ELF-1 (cell line): ENCODE results near the gene LIN9.
A peak's percentile ranks its signal among the peaks of the same experiment; 100 is the strongest.
"Not testable (repeated sequence)": the region's sequence is repeated elsewhere in the genome, so short reads cannot be mapped to it uniquely, and the experiment has no call there.

Experiments
- DNase-seq: peaks from one replicate; pipeline ENCODE4 v3.0.0-alpha.2; 2016; ENCODE audit warnings: low read depth, low spot score

The LIN9 gene, protein sequence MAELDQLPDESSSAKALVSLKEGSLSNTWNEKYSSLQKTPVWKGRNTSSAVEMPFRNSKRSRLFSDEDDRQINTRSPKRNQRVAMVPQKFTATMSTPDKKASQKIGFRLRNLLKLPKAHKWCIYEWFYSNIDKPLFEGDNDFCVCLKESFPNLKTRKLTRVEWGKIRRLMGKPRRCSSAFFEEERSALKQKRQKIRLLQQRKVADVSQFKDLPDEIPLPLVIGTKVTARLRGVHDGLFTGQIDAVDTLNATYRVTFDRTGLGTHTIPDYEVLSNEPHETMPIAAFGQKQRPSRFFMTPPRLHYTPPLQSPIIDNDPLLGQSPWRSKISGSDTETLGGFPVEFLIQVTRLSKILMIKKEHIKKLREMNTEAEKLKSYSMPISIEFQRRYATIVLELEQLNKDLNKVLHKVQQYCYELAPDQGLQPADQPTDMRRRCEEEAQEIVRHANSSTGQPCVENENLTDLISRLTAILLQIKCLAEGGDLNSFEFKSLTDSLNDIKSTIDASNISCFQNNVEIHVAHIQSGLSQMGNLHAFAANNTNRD

DNA sequence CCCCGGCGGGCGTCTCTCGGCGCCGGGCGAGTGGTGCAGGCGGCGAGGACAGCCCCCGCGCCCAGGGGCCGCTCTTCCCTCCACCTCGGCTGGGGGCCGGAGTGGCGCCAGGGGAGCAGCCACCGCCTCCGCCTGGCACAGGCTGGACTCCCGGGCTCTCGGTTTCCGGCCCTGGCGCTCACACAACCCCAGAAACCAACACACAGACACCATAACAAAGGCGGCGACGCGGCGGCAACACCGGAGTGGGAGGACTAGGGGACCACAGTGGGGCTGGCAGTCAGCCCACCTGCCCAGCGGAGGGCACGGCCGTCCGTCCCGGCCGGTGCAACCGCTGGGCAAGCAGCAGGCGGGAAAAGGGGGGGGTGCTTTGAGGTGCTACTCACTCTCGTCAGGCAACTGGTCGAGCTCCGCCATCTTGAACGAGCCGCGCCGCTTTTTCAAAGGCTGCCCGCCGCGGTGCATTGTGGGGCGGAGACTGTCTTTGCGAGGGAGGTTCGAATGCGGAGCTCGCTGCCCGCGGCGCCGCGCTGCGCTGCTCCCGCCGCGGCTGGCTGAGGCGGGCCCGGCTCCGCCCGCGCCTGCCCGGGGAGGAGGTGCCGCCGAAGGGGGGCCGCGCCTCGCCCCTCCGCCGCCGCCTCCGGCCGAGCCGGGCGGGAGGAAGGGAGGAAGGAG is at the start of gene LIN9:
TSS of gene LIN9 (minus strand) at position 442 of the 675 bp plus-strand sequence. CDS start at position 417, 25 bp downstream.
- peak; percentile 93 for DNase-seq

DNA sequence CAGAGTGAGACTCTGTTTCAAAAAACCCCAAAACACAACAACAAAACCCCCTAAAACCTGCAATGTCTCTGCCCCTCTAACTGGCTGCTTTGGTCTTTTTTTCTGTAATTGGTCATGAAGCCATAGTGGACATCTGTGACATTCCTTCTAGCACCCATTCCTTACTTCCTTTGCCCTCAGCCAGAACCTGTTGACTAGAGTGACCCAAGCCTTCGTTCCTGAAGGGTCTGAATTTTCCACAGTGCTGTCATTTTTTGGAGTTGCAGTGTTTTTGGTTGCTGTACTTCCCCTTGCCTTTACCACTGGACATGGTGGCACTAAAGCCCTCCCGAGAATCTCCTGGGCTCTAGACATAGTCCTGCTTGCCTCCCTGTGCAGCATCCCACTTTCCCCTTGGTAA is 48.5 kb upstream of the LIN9 start:
- DNase-seq: no peak

DNA sequence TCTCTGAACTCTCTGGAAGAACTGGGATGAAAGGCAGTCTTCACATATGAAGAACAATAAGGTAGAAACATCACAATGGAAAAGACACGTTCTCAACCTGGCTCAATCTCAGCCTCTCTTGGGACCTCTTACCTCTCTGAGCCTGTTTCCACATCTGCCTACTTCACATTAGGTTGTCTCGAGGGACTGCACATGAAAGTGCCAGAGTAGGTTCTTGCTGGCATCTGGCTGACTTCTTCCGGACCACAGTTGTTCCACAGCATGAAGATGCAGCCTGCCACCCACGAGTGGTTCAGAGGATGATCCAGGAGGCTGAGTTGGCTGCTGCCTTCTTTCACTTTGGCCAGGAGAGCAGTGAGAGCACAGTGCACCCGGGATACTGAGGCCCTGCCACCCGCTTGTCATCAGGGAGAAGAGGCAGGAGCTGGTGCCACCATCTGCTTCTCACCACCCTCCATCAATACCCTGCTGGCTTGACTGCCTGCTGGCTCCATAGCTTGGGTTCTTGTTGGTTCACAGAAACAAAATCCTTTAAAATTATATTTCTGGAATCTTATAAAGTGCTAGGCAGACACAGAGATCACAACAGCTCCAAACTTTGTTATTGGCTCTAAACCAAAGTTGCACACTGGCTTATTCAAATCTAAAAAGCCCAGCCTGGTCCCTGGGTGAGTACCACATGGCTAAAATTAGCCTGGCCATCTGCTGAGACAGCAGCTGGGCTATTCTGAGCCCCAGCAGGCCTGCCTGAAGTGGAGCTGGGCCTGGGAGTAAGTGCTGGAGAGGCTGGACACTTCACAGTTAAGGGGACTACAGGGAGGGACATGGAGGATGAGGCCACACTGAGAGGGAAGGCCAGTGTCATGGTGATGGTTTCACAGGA is 46.9 kb upstream of the LIN9 start:
- DNase-seq: no peak

DNA sequence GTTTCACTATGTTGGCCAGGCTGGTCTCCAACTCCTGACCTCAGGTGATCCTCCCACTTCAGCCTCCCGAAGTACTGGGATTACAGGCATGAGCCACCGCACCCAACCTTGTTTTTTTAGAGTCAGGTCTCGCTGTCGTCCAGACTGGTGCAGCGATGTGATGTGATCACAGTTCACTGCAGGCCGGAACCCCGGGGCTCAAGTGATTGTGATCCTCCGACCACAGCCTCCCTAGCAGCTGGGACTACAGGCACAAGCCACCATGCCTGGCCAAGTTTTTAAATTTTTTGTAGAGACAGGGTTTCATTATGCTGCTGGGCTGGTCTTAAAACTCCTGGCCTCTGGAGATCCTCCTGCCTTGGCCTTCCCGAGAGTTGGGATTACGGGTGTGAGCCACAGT is 46.1 kb upstream of the LIN9 start:
- no peak for DNase-seq

DNA sequence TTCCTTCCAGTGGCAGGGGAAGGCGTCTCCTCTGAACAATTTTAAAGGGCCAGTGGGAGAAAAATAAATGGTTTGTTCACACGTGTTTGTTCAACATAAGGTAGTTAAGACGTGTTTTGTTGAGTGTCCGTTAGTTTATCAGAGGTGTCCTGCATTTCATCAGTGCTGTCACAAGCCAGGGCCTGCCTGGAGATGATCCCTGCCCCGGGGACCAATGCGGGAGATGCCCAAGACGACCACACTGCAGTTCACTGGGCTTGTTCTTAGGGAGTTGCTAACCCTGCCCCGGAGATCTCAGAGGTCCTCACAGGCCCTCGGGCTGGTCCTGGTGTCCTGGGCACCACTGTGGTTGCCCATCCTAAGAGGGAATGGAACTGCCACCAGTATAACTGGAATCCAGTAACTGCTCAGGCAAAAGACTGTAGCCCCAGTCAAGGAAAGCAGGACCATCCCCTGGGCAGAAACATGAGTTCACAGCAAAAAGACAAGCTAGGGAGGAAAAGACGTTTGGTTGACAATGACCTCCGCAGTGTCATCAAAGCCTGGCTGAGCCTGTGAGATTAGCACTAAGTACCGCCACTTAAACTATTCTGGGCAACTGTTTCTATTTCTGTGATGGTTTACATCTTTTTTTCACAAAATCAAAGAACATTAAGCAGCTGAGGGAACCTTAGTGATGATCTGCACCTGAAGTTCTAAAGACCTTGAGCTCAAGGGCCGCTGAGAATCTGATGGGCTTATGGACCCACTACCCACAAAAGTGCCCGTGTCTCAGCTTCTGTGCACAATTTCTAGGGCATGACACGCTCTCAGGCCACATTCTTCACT is 44.9 kb upstream of the LIN9 start:
- DNase-seq: no peak

DNA sequence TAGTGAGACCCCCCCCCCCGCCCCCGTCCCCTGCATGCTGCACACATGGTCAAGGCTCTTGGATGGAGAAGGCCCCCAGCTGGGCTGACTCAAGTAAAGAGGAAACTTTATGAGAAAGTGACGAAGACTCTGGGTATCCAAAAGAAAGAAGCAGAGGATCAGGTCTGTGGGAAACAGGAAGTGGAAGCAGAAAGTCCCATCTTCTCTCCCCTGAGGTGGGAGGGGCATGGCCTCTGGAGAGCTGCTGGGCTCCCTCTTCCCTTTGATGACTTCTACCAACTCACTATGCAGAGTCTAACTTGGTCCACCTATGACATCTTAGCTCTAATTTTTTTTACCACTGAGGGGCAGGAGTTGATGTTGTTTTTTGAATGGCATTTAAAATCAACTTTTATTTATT is 42.7 kb upstream of the LIN9 start:
- no peak for DNase-seq

DNA sequence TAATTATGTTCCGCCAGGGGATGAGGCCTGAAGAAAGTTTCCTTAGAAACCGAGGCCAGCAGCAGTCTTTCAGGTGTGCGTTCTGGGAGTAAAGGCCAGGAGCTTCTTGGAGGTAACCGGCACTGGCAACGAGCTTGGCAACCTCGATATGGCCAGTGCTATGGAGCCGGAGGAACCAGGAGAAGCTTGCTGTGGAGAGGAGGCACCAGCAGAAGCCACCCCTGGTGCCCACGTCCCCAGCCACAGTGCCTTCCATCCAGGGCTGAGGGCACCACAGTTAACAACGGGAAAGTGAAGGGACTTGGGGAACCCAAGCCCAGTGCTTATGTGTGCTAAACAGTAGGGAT is 41.5 kb upstream of the LIN9 start:
- DNase-seq: no peak

DNA sequence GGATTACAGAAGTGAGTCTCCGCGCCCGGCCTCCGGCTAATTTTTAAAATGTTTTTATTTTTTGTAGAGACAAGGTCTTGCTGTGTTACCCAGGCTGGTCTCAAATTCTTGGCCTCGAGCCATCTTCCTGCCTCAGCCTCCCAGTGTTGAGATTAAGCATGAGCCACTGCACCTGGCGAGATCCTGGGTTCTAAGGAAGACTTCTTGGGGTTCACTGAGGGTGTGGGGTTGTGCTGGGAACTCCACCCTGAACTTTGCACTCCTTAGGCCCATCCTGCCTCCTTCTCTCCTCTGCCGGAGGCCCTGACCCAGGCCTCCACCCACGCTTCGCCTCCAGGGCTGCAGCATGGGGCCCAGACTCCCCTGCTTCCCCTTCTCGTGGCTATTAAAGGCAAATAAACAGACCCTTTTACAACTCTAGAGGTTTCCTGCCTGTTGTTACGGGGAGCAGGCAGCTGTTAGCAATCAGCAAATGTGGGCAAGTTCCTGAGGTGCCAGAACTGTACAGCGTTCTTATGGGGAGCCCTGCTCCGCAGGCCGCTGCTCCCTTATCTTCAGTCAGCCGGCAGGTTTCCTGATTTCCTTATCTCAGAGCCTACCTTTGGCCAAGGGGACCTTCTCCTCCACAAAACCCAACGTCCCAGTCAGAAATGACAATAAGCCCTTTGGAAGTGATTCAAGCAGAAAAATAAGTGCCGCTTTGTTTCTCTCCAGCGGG is 41.0 kb upstream of the LIN9 start:
- no peak for DNase-seq

DNA sequence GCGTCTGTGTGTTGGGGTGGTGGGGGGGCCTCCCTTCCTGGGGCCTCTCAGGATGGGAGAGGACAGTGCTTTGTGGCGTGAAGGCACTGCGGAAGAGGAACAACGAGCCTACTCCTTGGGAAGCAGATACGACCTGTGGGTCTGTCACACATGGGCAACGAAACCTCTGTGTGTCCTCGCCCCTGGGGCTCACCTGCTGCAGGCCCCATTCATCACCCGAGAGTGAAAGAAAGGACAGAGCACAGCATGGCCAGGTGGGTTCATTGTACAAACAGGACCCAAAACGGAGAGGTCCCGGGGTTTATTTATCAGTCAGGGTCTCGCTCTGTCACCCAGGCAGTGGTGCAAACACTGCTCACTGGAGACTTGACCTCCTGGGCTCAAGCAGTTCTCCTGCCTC is 40.1 kb upstream of the LIN9 start:
- no peak for DNase-seq

DNA sequence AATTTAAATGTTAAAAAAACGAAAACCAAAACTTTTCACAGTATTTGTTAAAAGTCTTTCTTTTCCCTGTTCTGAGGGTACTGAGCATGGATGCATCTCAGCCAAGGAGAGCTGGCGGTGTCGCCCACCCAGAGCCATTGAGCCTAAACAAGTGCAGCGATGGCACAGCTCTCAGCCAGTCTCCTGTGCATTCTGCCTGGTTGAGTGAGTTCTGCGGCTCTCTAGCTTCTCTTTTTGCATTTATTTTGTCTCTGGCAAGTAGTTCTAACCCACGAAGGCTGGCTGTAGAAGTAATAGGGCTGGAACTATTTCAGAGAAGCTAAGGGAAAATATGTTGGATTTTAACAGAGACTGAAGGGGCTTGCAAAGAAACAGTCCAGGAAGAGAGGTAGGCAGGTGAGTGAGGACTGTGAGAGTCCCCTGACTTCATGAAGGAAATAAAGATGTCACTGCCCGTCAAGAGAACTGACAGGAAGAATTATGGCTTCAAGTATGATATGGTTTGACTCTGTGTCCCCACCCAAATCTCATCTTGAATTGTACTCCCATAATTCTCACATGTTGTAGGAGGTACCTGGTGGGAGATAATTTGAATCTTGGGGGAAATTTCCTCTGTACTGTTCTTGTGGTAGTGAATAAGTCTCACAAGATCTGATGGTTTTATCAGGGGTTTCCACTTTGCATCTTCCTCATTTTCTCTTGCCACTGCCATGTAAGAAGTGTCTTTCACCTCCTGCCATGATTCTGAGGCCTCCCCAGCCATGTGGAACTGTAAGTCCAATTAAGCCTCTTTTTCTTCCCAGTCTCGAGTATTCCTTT is 35.7 kb upstream of the LIN9 start:
- DNase-seq: no peak

DNA sequence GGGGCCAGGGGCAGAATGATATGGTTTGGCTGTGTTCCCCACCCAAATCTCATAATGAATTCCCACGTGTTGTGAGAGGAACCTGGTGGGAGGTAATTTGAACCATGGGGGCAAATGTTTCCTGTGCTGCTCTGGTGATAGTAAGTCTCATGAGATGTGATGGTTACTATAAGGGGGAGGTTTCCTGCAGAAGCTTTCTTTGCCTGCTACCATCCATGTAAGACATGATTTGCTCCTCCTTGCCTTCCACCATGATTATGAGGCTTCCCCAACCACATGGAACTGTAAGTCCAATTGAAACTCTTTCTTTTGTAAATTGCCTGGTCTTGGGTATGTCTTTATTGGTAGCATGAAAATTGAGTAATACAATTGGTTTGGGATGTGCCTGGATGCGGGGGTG is 33.7 kb upstream of the LIN9 start:
- DNase-seq: no peak

DNA sequence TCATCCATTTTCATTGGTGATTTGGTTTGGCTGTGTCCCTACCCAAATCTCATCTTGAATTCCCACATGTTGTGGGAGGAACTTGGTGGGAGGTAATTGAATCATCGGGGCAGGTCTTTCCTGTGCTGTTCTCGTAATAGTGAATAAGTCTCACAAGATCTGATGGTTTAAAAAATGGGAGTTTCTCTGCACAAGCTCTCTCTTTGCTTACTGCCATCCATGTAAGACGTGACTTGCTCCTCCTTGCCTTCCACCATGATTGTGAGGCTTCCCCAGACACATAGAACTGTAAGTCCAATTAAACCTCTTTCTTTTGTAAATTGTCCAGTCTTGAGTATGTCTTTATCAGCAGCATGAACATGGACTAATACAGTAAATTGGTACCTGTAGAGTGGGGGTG is 31.1 kb upstream of the LIN9 start:
- not testable (repeated sequence) for DNase-seq

DNA sequence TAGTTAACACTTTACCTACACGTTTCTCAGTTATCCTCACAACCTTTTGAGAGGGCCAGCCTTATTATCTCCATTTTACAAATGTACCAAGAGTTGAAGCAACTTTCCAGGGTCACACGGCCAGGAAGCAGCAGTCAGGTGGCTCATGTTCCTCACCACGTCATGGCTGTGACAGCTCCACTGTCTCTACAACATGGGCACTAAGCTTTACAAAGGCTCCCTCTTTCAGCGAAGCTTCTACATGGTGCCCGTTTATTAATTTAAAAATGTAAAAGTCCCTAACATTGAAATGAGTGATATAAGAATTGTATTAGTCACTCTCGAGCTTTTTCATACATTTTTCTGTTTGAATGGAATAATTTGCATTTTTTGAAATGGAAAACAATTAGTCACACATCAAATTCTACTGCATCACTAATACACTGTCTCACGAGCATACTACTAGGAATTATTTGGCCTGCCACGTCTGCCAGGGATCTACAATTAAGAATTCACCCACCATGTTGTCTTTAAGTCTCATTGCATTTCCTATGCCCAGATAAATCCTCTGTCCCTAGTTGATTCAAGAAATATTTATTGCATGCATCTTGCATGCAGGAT is 28.4 kb upstream of the LIN9 start:
- DNase-seq: no peak

DNA sequence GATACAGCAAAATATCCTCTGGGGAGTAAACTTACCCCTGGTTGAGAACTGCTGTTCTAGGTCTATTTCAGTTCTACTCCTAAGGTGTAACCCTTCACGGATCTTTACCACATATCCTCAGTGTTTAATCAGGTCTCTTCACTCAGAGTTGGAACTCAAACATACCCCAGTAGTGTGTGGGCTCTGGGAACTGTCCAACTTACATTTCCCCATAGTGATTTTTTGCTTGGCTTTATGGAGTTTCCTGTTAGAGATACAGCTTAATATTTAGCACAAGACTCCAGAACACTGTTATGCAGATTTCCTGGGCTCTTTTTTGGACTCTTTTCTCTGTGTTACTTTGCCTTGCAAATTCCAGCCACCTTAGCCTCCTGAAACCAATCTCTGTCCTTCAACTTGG is 26.7 kb upstream of the LIN9 start:
- DNase-seq: no peak

DNA sequence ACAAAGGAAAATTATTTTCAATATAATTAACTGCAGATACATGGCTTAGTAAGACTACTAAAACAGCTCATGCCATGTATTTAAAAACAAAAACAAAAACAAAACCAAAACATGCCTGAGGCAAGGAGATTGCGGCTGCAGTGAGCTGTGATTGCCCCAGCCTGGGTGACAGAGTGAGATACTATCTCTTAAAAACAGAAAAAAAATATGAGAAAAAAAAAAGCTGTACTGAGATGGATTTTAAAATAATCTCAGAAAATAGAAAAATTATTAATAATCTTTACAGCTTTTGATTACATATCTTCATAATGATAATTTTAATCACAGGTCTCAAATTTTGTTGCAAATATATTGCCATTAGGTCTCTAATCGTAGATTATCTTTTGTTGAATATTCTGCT is 24.0 kb upstream of the LIN9 start:
- DNase-seq: no peak

DNA sequence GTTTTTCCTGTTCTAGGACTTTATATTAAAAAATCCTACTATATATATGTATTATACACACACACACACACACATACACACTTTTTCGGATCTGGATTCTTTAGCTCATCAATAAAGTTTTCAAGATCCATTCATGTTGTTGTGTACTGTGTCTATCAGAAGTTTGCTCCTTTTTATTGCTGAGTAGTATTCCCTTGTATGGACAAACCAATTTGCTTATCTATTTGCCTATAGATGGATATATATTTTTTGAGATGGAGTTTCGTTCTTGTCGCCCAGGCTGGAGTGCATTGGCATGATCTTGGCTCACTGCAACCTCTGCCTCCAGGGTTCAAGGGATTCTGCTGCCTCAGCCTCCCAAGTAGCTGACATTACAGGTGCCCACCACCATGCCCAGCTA is 20.3 kb upstream of the LIN9 start:
- DNase-seq: no peak

DNA sequence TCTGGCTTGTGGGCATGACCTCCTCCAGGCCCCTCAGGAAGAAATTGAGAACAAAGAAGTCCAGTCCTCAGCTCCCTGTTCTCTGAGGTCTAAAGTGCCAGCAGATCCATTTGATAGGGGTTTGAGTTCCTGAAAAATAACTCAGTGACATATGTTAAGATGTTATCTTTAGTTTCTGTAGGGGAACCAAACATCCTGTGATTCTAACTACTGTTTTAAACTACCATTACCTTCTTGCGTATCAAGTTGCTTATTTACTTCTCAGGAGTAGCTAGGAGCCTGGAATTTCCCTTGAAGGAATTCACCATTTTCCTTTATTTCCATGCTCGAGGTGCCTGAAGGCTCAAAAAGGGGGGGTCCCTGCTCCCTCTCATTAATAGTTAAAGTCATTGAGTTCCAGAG is 18.8 kb upstream of the LIN9 start:
- DNase-seq: peak; percentile 57

DNA sequence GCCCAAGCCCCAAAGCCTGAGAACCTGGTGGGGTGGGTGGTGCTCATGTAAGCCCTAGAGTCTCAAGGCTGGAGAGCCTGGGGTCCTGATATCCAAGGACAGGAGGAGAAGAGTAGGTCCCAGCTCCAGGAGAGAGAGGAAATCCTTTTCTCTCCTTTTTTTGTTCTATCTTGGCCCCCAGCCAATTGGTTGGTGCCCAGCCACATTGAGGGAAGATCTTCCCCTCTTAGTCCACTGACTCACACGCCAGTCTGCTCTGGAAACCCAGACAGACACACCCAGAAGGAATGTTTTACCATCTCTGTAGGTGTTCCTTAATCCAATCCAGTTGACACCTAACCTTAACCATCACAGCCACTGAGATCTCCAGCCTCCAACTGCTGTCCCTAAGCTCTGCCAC is 16.2 kb upstream of the LIN9 start:
- DNase-seq: no peak

DNA sequence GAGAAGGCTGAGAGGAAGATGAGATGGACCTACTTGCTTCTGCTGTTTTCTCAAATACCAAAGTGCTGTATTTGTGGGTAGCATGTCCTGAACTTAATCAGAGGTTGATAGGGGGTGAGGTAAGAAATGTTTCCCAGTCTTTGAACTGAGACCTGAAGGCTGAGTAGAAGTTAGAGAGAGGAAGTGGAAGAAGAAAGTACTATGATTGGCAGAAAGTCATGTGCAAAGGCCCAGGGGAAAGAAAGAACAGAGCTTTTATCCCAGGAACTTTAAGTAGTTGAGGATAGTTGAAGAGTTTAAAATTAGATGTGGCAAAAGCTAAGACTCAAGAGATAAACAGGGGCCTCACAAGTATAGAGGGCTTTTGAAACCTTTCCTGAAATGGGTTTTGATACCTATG is 15.5 kb upstream of the LIN9 start:
- DNase-seq: no peak
